ENCODE measurements around the gene TEX19.

DNA sequence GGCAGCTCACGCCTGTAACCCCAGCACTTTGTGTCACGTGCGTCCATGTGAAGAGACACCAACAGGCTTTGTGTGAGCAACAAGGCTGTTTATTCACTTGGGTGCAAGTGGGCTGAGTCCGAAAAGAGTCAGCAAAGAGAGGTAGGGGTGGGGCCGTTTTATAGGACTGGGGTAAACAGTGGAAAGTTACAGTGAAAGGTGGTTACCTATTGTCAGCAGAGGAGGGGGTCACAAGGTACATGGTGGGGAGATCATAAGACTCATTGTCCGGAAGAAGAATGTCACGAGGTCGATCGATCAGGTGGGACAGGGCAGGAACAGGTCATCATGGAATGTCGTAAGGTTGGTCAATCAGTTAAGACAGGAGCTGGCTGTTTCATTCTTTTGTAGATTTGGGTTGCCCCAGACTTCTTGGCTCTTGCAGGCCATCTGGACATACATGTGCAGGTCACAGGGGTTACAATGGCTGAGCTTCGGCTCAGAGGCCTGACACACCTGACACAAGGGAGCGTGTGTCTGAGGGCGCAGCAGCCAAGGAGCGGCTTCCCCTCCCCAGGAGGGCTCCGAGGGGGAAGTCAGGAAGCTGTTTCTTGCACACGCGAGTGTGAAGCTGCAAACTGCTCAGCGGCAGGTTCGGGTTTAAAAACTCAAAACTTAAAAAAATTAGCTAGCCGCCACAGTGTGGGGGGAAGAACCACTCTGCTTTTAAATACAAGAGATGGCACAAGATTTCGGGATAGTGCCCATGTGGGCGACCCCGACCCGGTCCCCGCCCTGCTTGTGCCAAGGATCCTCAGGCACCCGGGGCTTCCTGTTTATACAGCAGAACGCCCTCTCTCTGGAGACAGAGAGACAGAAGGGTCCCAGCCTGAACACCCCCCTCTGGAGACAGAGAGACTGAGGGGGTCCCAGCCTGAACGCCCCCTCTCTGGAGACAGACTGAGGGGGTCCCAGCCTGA lies 12.4 kb upstream of the TEX19 start:
- TF ChIP-seq, protein P1, sequence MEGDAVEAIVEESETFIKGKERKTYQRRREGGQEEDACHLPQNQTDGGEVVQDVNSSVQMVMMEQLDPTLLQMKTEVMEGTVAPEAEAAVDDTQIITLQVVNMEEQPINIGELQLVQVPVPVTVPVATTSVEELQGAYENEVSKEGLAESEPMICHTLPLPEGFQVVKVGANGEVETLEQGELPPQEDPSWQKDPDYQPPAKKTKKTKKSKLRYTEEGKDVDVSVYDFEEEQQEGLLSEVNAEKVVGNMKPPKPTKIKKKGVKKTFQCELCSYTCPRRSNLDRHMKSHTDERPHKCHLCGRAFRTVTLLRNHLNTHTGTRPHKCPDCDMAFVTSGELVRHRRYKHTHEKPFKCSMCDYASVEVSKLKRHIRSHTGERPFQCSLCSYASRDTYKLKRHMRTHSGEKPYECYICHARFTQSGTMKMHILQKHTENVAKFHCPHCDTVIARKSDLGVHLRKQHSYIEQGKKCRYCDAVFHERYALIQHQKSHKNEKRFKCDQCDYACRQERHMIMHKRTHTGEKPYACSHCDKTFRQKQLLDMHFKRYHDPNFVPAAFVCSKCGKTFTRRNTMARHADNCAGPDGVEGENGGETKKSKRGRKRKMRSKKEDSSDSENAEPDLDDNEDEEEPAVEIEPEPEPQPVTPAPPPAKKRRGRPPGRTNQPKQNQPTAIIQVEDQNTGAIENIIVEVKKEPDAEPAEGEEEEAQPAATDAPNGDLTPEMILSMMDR (conservative IDR thresholded peaks at IDR 0.05): no peak
- TF ChIP-seq EZH2 (IDR thresholded peaks at IDR 0.05; ENCODE audit: low read depth): no peak
